Fibroblast of the aortic adventitia (primary cell): Measurements from ENCODE around the gene BPIFB6. TPM values are rescaled to one million over a fixed set of nuclear protein-coding genes. Genes with fewer than 3 reads are reported as not detected.
"Not testable (repeated sequence)": the region's sequence is repeated elsewhere in the genome, so short reads cannot be mapped to it uniquely, and the experiment has no call there.

Experiments
- DNase-seq: peaks from one replicate; pipeline ENCODE4 v3.0.0-alpha.2; 2010; ENCODE audit warnings: low read depth
- H3K4me3 ChIP-seq: 2 replicates; pipeline ENCODE4 v1.5.1; 2011; ENCODE audit warnings: low read depth, mild to moderate bottlenecking, control low read depth, low read length, moderate library complexity
- total RNA-seq: library from RNA; depleted of rRNA; stranded (reverse); fragments of >200 nt; gene quantifications from 2 replicates; pipeline ENCODE4 v1.2.3, GENCODE V29; 2012; ENCODE audit warnings: low replicate concordance
- TF ChIP-seq, protein P1 (sequence below): IDR thresholded peaks from 2 replicates; pipeline ENCODE4 v1.5.1; 2011; ENCODE audit warnings: mild to moderate bottlenecking, low read length, control low read depth, inconsistent platforms; ENCODE audit not compliant: insufficient read depth

The BPIFB6 gene
- total RNA-seq, 1 donor = not detected

DNA sequence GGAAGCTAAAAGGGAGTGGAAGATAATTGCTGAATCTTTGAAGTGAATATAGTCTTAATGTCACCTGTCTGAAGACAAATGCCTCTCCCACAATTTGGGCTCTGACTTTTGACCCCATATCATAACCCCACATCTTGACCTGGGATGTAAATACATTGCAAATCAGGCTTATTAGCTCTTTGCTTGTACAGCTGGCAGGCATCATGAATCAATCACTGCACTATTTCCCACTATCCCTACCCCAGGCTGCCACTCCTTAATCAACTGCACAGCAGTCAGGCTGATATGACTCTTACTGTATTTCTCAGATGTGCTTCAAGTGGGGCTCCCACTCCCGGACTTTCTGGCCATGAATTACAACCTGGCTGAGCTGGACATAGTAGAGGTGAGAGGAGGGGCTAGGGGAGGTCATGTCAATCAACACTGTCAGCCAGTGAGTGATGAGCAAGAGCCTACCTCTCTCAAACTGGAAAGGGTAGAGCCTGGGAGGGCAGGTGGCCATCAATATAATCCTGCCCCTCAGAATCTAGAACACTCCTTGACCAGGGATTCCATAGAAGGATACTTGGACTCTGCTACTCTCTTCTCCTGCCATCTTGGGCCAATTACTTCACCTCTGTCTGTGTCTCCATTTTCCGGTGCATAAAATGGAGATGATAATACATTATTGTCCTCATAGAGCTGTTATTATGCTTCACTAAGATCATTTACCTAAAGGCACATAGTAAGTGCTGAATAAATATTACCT, 11.7 kb downstream of the BPIFB6 start:
- no peak for DNase-seq
- TF ChIP-seq, protein P1, sequence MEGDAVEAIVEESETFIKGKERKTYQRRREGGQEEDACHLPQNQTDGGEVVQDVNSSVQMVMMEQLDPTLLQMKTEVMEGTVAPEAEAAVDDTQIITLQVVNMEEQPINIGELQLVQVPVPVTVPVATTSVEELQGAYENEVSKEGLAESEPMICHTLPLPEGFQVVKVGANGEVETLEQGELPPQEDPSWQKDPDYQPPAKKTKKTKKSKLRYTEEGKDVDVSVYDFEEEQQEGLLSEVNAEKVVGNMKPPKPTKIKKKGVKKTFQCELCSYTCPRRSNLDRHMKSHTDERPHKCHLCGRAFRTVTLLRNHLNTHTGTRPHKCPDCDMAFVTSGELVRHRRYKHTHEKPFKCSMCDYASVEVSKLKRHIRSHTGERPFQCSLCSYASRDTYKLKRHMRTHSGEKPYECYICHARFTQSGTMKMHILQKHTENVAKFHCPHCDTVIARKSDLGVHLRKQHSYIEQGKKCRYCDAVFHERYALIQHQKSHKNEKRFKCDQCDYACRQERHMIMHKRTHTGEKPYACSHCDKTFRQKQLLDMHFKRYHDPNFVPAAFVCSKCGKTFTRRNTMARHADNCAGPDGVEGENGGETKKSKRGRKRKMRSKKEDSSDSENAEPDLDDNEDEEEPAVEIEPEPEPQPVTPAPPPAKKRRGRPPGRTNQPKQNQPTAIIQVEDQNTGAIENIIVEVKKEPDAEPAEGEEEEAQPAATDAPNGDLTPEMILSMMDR = no peak
- H3K4me3 ChIP-seq = no peak overlapping the region

DNA sequence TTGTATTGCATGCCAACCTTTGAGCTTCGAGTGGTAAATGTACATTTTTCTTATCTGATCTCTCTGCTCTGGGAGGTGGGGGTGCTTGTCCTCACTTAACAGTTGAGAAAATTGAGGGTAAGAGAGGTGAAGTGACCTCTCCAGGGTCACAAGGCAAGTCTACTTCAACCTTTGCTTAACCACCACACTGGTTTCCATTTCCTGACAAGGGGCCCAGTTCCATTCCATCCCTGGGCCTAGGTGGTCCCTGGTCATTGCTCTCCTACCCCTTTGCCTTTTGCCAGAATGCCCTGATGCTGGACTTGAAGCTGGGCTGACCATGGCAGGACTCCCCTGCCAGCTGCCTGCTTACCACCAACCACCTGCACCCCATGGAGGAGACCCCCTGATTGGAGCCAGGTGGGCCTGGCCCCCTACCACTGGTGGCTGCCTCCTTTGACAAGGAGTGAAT, 12.3 kb downstream of the BPIFB6 start:
- TF ChIP-seq, protein P1 = no peak
- DNase-seq = no peak
- no peak overlapping the region for H3K4me3 ChIP-seq

GRCh38 chr20:33045129-33045721, 13.8 kb downstream of the BPIFB6 start:
- DNase-seq, H3K4me3 ChIP-seq: not testable (repeated sequence)

DNA sequence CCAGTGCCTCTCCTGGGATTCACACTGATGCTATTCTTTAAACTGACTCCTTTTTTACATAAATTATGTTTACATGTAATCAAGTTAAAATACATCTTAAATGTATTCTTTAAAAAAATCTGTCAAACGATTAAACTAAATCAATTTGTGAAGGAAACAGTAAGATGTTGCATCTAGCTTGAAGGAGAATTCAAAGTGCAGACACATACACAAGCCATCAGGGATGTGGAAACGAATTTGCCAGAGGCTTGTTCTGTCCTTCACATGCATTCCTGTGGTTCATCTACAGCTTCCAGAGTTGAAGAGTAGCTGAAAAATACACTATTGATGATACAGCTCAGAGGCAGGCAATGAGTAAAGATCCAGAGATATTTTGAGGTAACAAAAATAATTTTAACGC, 15.0 kb downstream of the BPIFB6 start:
- no peak overlapping the region for H3K4me3 ChIP-seq
- no peak for DNase-seq
- TF ChIP-seq, protein P1 = no peak

GRCh38 chr20:33051333-33051732, 19.9 kb downstream of the BPIFB6 start:
- no peak for DNase-seq
- H3K4me3 ChIP-seq = no peak overlapping the region

GRCh38 chr20:33053291-33054106, 22.1 kb downstream of the BPIFB6 start, which contains the start of gene BPIFB3:
TSS of gene BPIFB3 (plus strand) at chr20:33053903. CDS start at chr20:33055436, 1,533 bp downstream.
- TF ChIP-seq, protein P1 = no peak
- no peak for DNase-seq
- no peak within 1 kb of the TSS for H3K4me3 ChIP-seq

More at GRCh38 chr20:33051333-33051732, 19.9 kb downstream of the BPIFB6 start:
- TF ChIP-seq, protein P1 = no peak

GRCh38 chr20:33054381-33054780, 22.9 kb downstream of the BPIFB6 start:
- H3K4me3 ChIP-seq = no peak overlapping the region
- TF ChIP-seq, protein P1 = no peak
- no peak for DNase-seq
